ENCODE results near the gene DCT.
"Not testable (repeated sequence)": the region's sequence is repeated elsewhere in the genome, so short reads cannot be mapped to it uniquely, and the experiment has no call there.

DNA sequence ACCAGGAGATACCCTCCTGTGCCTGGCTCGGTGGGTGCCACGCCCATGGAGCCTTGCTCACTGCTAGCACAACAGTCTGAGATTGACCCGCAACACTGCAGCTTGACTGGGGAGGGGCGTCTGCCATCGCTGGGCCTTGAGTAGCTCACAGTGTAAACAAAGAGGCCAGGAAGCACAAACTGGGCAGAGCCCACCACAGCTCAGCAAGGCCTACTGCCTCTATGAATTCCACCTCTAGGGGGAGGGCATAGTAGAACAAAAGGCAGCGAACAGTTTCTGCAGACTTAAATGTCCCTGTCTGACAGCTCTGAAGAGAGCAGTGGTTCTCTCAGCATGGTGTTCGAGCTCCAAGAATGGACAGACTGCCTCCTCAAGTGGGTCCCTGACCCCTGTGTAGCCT, 47.5 kb upstream of the DCT start:
- TF ChIP-seq CTCF (IDR thresholded peaks at IDR 0.05; ENCODE audit: borderline replicate concordance, extremely low read depth, low read length, poor library complexity, severe bottlenecking) = peak; percentile 9
- TF ChIP-seq EZH2 (IDR thresholded peaks at IDR 0.05; ENCODE audit: borderline replicate concordance, low read depth, low read length, severe bottlenecking) = not testable (repeated sequence)
